SK-N-MC (cell line): ENCODE results near the gene SEL1L3.
"Not testable (repeated sequence)": the region's sequence is repeated elsewhere in the genome, so short reads cannot be mapped to it uniquely, and the experiment has no call there.

Source experiments
- EZH2 ChIP-seq: fragments of 200-600 bp; sonication (generic); IDR thresholded peaks from one replicate; pipeline ENCODE4 v1.6.1; 2017; ENCODE audit warnings: antibody characterized with exemption
- FOXP2 ChIP-seq: optimal IDR thresholded peaks from 2 replicates; pipeline ENCODE3; 2011; ENCODE audit warnings: mild to moderate bottlenecking, moderate library complexity; ENCODE audit not compliant: insufficient read depth; ENCODE audit errors: extremely low read length, control extremely low read depth

- TF ChIP-seq EZH2, FOXP2: not testable (repeated sequence)
Observed at GRCh38 chr4:25906113-25906512, 43.3 kb upstream of the SEL1L3 start.
